Measurements from ENCODE around the gene NADSYN1. TPM values are rescaled to one million over a fixed set of nuclear protein-coding genes. Genes with fewer than 3 reads are reported as not detected.

NADSYN1 gene
- total and polyA plus RNA-seq, 8 donors, result 28.0 to 320 (median 65.2) TPM

GRCh38 chr11:71467164-71467563, 14.2 kb downstream of the NADSYN1 start:
- Histone ChIP-seq H3K4me1 (no peaks in the 10 kb centered on the region), H3K9me3 (no peaks in the 10 kb centered on the region), H3K4me3 (no peak overlapping the region), H3K36me3 (peaks cover 9 to 74% (median 68%) of the 10 kb centered on the region in 4 donors), H3K27ac (no peak overlapping the region), H3K27me3 (no peaks in the 10 kb centered on the region)
- TF ChIP-seq POLR2AphosphoS5 (IDR thresholded peaks at IDR 0.05), result no peak
- intact Hi-C loops (cut with DNase I; ENCODE audit: low total_unique reads), result no loop called here
- 91 to 98% (median 95%) methylated on average over 6 of the region's 6 CpGs for WGBS, 5 donors
- no peak for DNase-seq

GRCh38 chr11:71470946-71471345, 17.9 kb downstream of the NADSYN1 start:
- intact Hi-C loops (cut with DNase I; ENCODE audit: low total_unique reads), result no loop called here
- DNase-seq, result no peak
- Histone ChIP-seq H3K27ac (no peak overlapping the region), H3K9me3 (no peaks in the 10 kb centered on the region), H3K4me1 (no peaks in the 10 kb centered on the region), H3K4me3 (no peak overlapping the region), H3K27me3 (no peaks in the 10 kb centered on the region), H3K36me3 (peaks cover 37 to 76% (median 73%) of the 10 kb centered on the region in 4 donors)
- no peak for TF ChIP-seq POLR2AphosphoS5 (IDR thresholded peaks at IDR 0.05)
- no peak for TF ChIP-seq POLR2A (IDR thresholded peaks at IDR 0.05)
- 61 to 77% (median 76%) methylated on average over 6 of the region's 6 CpGs for WGBS, 5 donors

GRCh38 chr11:71472357-71472885, 19.4 kb downstream of the NADSYN1 start:
- Histone ChIP-seq H3K4me1 (no peaks in the 10 kb centered on the region), H3K36me3 (peaks cover 51 to 76% (median 73%) of the 10 kb centered on the region in 4 donors), H3K27ac (no peak overlapping the region), H3K9me3 (no peaks in the 10 kb centered on the region), H3K27me3 (no peaks in the 10 kb centered on the region), H3K4me3 (no peak overlapping the region)
- intact Hi-C loops (cut with DNase I; ENCODE audit: low total_unique reads), result no loop called here
- TF ChIP-seq POLR2A (IDR thresholded peaks at IDR 0.05) (no peak), EP300 (IDR thresholded peaks at IDR 0.05) (no peak), POLR2AphosphoS5 (IDR thresholded peaks at IDR 0.05) (no peak)
- TF ChIP-seq, protein P1, sequence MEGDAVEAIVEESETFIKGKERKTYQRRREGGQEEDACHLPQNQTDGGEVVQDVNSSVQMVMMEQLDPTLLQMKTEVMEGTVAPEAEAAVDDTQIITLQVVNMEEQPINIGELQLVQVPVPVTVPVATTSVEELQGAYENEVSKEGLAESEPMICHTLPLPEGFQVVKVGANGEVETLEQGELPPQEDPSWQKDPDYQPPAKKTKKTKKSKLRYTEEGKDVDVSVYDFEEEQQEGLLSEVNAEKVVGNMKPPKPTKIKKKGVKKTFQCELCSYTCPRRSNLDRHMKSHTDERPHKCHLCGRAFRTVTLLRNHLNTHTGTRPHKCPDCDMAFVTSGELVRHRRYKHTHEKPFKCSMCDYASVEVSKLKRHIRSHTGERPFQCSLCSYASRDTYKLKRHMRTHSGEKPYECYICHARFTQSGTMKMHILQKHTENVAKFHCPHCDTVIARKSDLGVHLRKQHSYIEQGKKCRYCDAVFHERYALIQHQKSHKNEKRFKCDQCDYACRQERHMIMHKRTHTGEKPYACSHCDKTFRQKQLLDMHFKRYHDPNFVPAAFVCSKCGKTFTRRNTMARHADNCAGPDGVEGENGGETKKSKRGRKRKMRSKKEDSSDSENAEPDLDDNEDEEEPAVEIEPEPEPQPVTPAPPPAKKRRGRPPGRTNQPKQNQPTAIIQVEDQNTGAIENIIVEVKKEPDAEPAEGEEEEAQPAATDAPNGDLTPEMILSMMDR (IDR thresholded peaks at IDR 0.05), result no peak
- 86 to 96% (median 91%) methylated on average over 9 to 10 of the region's 10 CpGs for WGBS, 5 donors
- DNase-seq, result no peak

DNA sequence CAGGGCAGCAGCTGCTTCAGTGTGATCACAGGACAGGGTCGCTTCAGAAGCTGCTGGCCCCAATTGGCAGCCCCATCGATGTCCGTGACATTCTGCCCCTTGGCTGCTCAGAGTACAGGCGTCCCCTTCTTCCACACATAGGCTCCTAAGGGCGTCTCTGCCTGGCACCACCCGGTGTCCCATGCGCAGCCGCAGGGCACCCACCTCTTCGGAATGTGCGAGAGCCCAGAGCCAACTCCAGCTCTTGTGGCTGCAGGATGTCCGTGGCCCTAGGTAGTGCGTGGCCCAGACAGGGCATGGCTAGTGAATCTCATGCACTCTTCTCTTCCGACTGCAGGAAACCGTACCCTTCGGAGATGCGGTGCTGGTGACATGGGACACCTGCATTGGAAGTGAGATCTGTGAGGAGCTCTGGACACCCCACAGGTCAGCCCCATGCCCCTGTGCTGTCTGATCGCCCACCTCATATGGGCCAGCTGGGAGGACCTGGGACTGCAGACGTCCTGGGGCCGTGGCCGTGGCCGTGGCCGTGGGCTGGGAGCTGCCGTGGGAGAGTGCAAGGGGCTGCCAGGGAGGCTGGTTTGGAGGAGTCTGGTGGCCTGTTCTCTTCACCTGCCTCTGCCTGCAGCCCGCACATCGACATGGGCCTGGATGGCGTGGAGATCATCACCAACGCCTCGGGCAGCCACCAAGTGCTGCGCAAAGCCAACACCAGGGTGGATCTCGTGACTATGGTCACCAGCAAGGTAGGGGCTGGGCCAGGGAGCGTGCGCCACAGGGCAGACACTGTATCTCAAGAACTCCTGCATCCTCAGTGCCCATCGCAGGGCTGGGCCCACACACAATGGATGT, 20.2 kb downstream of the NADSYN1 start:
- WGBS, 5 donors, result 94 to 98% (median 95%) methylated on average over 20 to 33 of the region's 33 CpGs
- no peak for TF ChIP-seq POLR2A (IDR thresholded peaks at IDR 0.05)

GRCh38 chr11:71473793-71474080, 20.7 kb downstream of the NADSYN1 start:
- H3K36me3 ChIP-seq, result peaks cover 59 to 82% (median 79%) of the 10 kb centered on the region in 4 donors
- H3K4me3 ChIP-seq, result no peak overlapping the region
- TF ChIP-seq, protein P1 (IDR thresholded peaks at IDR 0.05), result no peak
- TF ChIP-seq POLR2AphosphoS5 (IDR thresholded peaks at IDR 0.05), result no peak
- no peak for TF ChIP-seq EP300 (IDR thresholded peaks at IDR 0.05)
- TF ChIP-seq POLR2A (IDR thresholded peaks at IDR 0.05), result no peak
- 97 to 99% (median 97%) methylated on average over 12 to 14 of the region's 14 CpGs for WGBS, 5 donors
- DNase-seq, result no peak
- intact Hi-C loops (cut with DNase I; ENCODE audit: low total_unique reads), result no loop called here
- H3K27me3 ChIP-seq, result no peaks in the 10 kb centered on the region
- no peak overlapping the region for H3K27ac ChIP-seq
- H3K9me3 ChIP-seq, result no peaks in the 10 kb centered on the region
- H3K4me1 ChIP-seq, result no peaks in the 10 kb centered on the region

More for the DNA sequence above, 20.2 kb downstream of the NADSYN1 start:
- Histone ChIP-seq H3K9me3 (no peaks in the 10 kb centered on the region), H3K27me3 (no peaks in the 10 kb centered on the region), H3K36me3 (peaks cover 53 to 76% (median 74%) of the 10 kb centered on the region in 4 donors), H3K4me3 (no peak overlapping the region), H3K27ac (no peak overlapping the region), H3K4me1 (no peaks in the 10 kb centered on the region)
- DNase-seq, result no peak
- intact Hi-C loops (cut with DNase I; ENCODE audit: low total_unique reads), result no loop called here

Measured in stomach (tissue), 9 donors.